HG03175 (cell line): ENCODE measurements around the gene CYP39A1.

Experiments used
- ATAC-seq: cut with Tn5 transposase; IDR thresholded peaks from one replicate; pipeline ENCODE4 v1.9.1; 2021; ENCODE audit warnings: mild to moderate bottlenecking, moderate library complexity; ENCODE audit not compliant: unreplicated experiment

CYP39A1 gene, protein sequence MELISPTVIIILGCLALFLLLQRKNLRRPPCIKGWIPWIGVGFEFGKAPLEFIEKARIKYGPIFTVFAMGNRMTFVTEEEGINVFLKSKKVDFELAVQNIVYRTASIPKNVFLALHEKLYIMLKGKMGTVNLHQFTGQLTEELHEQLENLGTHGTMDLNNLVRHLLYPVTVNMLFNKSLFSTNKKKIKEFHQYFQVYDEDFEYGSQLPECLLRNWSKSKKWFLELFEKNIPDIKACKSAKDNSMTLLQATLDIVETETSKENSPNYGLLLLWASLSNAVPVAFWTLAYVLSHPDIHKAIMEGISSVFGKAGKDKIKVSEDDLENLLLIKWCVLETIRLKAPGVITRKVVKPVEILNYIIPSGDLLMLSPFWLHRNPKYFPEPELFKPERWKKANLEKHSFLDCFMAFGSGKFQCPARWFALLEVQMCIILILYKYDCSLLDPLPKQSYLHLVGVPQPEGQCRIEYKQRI

DNA sequence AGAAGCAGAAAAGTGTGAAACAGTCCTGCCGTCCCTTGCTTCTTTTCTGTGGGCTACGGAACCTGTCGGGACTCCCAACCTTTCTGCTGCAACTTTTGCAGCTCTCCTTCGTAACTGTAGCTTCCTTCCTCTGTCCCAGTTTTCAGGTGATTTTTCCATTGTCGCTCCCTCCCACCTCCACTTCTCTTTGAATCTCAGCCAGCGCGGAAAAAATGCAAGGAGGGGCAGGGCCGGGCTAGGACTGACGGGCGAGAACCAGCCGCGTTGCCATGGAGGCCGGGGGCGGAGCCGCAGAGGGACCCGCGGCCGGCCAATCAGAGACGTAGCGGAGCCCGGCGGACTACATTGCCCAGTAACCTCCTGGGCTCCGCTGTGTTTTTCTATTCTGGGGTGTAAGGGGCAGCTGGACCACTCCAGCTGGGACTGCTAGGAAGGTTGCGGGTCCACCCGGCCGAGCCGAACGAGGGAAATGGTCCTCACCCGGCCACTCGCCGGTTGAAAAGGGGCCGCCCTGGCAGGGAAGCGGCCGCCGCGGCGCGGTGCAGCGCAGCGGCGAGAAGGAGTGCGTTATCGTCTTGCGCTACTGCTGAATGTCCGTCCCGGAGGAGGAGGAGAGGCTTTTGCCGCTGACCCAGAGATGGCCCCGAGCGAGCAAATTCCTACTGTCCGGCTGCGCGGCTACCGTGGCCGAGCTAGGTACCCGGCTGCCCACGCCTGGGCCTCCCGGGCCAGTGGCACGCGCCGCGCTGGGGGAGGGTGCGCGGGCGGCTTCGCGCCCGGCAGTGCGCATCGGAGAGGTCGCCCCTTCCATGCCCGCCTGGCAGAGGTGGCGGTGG, at the start of gene CYP39A1, which contains the start of gene SLC25A27:
TSS of gene CYP39A1 (minus strand) at position 216 of the 836 bp plus-strand sequence. CDS start 236 bp downstream, outside the sequence.
TSS of gene SLC25A27 (plus strand) at position 373 of the 836 bp plus-strand sequence. CDS start at position 591, 218 bp downstream.
- peak; percentile 100 for ATAC-seq

DNA sequence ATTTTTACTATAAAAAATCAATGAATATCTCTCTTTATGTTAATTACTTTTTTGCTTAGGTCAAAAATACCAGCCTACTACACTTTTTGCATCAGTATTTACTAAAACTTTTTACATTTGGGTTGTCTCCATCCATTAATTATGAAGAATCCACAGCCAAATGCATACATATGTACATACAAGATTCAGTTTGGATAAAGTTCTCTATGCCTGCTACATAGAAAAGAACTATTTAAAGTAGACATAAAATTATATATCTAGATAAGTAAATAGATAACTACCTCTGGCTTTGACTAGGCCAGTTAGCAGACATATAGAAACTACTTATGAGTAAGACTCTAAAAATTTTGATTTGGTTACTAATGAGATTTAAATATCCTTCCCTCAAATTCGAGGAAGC, 47.4 kb upstream of the CYP39A1 start:
- ATAC-seq = no peak

- ATAC-seq = no peak
These were observed 38.4 kb upstream of the CYP39A1 start for GRCh38 chr6:46690911-46691451.

GRCh38 chr6:46690141-46690755, 37.6 kb upstream of the CYP39A1 start:
- ATAC-seq = no peak

DNA sequence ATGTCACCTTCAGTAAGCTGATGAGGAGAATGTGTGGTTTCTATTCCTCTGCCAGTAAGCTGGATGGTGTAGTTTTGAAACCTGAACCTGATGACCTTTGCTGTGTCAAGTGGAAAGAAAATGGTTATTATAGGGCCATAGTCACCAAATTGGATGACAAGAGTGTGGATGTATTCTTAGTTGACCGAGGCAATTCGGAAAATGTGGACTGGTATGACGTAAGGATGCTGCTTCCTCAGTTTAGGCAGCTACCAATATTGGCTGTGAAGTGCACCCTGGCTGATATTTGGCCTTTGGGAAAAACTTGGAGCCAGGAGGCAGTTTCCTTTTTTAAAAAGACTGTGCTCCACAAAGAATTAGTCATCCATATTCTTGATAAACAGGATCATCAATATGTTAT, 37.0 kb upstream of the CYP39A1 start:
- ATAC-seq = no peak

DNA sequence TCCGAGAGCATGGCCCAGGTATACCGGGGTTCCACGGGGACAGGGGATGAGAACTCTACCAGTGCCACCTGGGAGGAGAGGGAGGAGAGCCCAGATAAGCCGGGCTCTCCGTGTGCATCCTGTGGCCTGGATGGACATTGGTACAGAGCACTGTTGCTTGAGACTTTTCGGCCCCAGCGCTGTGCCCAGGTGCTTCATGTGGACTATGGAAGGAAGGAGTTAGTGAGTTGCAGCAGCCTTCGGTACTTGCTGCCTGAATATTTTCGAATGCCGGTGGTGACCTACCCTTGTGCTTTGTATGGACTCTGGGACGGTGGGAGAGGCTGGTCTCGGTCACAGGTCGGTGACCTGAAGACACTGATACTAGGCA, 36.3 kb upstream of the CYP39A1 start:
- no peak for ATAC-seq

DNA sequence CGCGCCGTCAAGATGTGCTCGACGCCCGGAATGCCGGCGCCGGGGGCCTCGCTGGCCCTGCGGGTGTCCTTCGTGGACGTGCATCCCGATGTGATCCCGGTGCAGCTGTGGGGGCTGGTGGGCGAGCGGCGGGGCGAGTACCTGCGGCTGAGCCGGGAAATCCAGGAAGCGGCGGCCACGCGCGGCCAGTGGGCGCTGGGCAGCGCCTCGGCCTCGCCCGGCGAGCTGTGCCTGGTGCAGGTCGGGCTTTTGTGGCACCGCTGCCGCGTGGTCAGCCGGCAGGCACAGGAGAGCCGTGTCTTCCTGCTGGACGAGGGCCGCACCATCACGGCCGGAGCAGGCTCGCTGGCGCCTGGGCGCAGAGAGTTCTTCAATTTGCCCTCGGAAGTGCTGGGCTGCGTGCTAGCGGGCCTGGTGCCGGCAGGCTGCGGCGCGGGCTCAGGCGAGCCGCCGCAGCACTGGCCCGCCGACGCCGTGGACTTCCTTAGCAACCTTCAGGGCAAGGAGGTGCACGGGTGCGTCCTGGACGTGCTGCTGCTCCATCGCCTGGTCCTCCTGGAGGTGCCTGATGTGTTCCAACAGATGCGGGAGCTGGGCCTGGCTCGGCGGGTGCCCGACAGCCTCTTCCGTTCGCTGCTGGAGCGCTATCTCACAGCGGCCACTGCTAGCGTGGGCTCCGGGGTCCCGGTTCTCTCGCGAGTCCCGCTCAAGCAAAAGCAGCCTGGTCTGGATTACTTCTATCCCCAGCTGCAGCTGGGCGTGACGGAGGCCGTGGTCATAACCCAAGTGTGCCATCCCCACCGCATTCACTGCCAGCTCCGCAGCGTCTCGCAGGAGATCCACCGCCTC, 35.7 kb upstream of the CYP39A1 start:
- ATAC-seq = no peak

DNA sequence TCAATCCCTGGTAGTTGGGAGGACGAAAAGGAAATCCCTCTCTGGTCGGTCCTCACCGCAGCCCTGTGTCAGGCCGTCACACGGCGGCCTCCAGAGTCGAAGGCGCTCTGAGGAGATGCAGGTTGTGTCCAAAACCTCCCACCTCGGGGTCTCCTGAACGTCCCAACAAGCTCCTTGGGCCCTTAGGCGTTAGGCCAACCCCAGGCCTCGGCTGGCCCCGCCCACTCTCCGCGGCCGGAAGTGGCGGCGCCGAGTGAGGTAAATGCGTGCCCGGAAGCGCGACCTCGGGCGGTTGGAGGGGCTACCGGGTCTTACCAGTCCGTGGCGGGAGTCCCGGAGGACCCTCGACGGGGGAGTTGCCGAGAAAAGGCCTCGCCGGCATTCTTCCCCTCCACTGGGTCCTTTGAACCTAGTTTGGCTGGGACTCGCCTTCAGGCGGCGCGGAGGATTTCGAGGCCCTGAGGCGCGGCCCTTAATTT, 35.0 kb upstream of the CYP39A1 start, which contains the start of gene TDRD6:
TSS of gene TDRD6 (plus strand) at position 267 of the 479 bp plus-strand sequence. CDS start 244 bp downstream, outside the sequence.
- ATAC-seq = no peak

DNA sequence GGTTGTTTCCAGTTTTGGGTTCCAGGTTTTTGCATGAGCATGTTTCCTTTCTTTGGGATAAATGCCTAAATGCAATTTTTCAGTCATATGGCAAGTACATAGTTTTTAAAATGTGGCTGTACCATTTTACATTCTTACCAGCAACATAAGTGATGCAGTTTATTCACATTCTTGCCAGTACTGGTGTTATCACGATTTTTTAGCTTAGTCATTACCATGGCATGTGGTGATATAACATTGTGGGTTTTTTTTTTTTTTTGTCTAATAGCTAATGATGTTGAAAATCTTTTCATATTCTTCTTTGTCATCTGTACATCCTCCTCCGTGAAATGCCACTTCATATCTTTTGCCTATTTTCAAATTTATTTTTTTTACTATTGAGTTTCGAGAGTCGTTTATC, 32.2 kb upstream of the CYP39A1 start:
- no peak for ATAC-seq

DNA sequence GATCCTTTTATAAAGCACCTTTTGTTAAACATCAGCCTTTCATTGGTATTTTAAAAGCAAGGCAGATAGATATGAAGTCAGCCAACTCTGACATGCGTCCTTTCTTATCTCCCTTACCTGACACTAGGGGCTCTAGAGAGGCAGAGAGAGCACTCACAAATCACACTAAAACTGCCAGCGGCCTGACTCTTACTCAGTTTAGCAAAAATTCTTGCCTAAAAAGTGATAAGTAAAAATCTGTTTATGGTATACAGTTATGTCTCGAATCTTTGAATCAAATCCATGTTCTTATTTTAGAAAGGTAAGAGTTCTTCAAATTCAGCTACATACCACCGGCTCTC, 24.7 kb upstream of the CYP39A1 start:
- no peak for ATAC-seq

GRCh38 chr6:46676604-46677313, 24.1 kb upstream of the CYP39A1 start:
- ATAC-seq = no peak

- ATAC-seq = no peak
These were observed 21.8 kb upstream of the CYP39A1 start for GRCh38 chr6:46674410-46674809.

DNA sequence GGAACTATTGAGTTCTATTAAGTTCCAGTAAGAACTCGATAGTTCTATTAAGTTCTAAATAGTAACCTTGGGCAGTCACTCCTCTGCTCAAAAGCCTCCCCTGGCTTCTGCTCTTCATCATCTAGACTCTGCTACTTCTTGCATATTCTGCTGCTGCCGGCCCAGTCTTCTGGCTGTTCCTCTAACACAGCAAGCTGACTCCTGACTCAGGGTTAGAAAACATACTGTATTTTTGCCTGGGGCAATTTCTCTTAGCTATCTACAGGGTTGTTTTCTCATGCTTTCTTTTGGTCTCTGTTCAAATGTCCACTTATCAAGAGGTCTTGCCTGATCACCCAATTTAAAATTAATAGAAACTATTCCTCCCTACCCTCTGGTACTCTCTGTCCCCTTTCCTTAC, 14.8 kb upstream of the CYP39A1 start:
- no peak for ATAC-seq

DNA sequence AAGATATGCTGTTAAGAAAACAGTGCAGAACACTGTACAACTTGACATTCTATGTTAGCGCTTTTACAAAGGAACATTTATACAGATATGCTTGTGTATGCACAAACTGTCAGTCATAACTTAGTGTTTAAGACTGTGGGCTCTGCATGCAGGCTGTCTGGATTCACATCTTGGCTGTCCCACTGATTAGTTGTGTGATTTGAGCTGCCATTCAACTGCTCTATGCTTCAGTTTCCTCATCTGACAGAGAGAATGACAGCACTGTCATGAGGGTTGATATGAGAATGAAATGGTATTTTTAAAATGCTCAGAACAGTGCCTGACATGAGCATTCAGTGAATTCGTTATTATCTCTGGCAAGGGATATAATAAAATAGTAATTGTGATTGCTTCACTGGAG, 8.9 kb upstream of the CYP39A1 start:
- ATAC-seq = no peak

- ATAC-seq = no peak
These were observed 5.0 kb upstream of the CYP39A1 start for GRCh38 chr6:46657642-46658041.

- no peak for ATAC-seq
These were observed 3.2 kb upstream of the CYP39A1 start for GRCh38 chr6:46655803-46656202.

GRCh38 chr6:46653439-46654195, 999 bp upstream of the CYP39A1 start:
- no peak for ATAC-seq

GRCh38 chr6:46652232-46652602, 401 bp downstream of the CYP39A1 start:
- ATAC-seq = no peak

GRCh38 chr6:46651816-46652215, 802 bp downstream of the CYP39A1 start:
- ATAC-seq = no peak
